DOHH2 (cell line): ENCODE data around the gene DISC1.

ENCODE experiments used
- H3F3A ChIP-seq: fragments of 200-600 bp; sonication (generic), shearing (Covaris generic); 2 replicates; pipeline ENCODE4 v1.6.0; 2016; ENCODE audit warnings: antibody characterized with exemption, mild to moderate bottlenecking; ENCODE audit not compliant: control insufficient read depth, insufficient read depth
- H3K27ac ChIP-seq: fragments of 200-600 bp; sonication (generic); 2 replicates; pipeline ENCODE4 v1.5.1; 2014; ENCODE audit warnings: low read depth, mild to moderate bottlenecking, low read length, moderate library complexity
- H3K27me3 ChIP-seq: fragments of 200-600 bp; sonication (generic); 2 replicates; pipeline ENCODE4 v1.6.1; 2014; ENCODE audit warnings: mild to moderate bottlenecking, low read length, mixed read lengths; ENCODE audit not compliant: control insufficient read depth
- H3K36me3 ChIP-seq: fragments of 200-600 bp; sonication (generic); 2 replicates; pipeline ENCODE4 v1.6.1; 2014; ENCODE audit warnings: mild to moderate bottlenecking, low read length, moderate library complexity, mixed read lengths; ENCODE audit not compliant: control insufficient read depth
- H3K4me1 ChIP-seq: fragments of 200-600 bp; sonication (generic); 2 replicates; pipeline ENCODE4 v1.6.1; 2014; ENCODE audit warnings: mild to moderate bottlenecking, low read length, mixed read lengths; ENCODE audit not compliant: control insufficient read depth
- H3K4me2 ChIP-seq: fragments of 200-600 bp; sonication (generic); 2 replicates; pipeline ENCODE4 v1.6.0; 2014; ENCODE audit warnings: mild to moderate bottlenecking, low read length, moderate library complexity
- H3K4me3 ChIP-seq: fragments of 200-600 bp; sonication (generic); 2 replicates; pipeline ENCODE4 v1.5.1; 2014; ENCODE audit warnings: mild to moderate bottlenecking, low read length, mixed read lengths
- H3K79me2 ChIP-seq: fragments of 200-600 bp; sonication (generic); 2 replicates; pipeline ENCODE4 v1.6.1; 2014; ENCODE audit warnings: mild to moderate bottlenecking, low read length, mixed read lengths; ENCODE audit not compliant: control insufficient read depth
- H3K9me2 ChIP-seq: fragments of 200-600 bp; sonication (generic); replicated peaks from 2 replicates; pipeline ENCODE4 v1.6.1; 2014; ENCODE audit warnings: mild to moderate bottlenecking, low read length, mixed read lengths; ENCODE audit not compliant: control insufficient read depth
- H3K9me3 ChIP-seq: fragments of 200-600 bp; sonication (generic); 2 replicates; pipeline ENCODE4 v1.6.1; 2014; ENCODE audit warnings: antibody characterized with exemption, low read length, mixed read lengths; ENCODE audit not compliant: control insufficient read depth, insufficient read depth
- H4K20me1 ChIP-seq: fragments of 200-600 bp; sonication (generic); 2 replicates; pipeline ENCODE4 v1.6.0; 2014; ENCODE audit warnings: low read depth, mild to moderate bottlenecking, antibody characterized with exemption, low read length, moderate library complexity; ENCODE audit not compliant: control insufficient read depth, insufficient read depth
- EZH2phosphoT487 ChIP-seq: fragments of 200-600 bp; sonication (generic); IDR thresholded peaks from 2 replicates; pipeline ENCODE4 v1.6.1; 2017; ENCODE audit warnings: borderline replicate concordance, mild to moderate bottlenecking, antibody characterized with exemption, low read length, moderate library complexity, mixed read lengths
- TF ChIP-seq, protein P1 (sequence below): fragments of 200-600 bp; sonication (generic); IDR thresholded peaks from one replicate; pipeline ENCODE4 v1.5.1; 2014; ENCODE audit warnings: antibody characterized with exemption, mild to moderate bottlenecking, low read depth, low read length; ENCODE audit not compliant: poor library complexity, severe bottlenecking

DISC1 gene

DNA sequence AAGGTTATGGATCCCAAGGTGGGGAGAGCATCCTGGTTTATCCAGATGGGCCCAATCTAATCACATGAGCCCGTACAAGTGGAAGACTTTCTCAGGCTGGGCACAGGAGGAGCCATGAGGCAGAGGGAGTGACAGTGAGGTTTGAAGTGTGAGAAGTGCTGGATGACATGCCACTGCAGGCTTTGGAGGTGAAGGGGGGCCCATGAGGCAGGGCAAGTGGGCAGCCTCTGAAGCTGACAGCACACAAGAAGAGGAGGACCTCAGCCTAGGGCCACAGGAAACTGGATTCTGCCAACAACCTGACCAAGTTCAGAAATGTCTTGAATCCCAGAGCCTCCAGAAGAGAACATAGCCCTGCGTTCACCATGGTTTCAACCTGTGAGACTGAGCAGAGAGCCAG lies 311.6 kb downstream of the DISC1 start:
- Histone ChIP-seq H3K36me3 (no peaks in the 10 kb centered on the region), H4K20me1 (no peaks in the 10 kb centered on the region), H3K9me3 (no peaks in the 10 kb centered on the region), H3F3A (no peaks in the 10 kb centered on the region), H3K27ac (no peak overlapping the region), H3K79me2 (no peaks in the 10 kb centered on the region), H3K4me1 (no peaks in the 10 kb centered on the region), H3K4me2 (no peak overlapping the region), H3K9me2 (no peaks in the 10 kb centered on the region), H3K4me3 (no peak overlapping the region), H3K27me3 (no peaks in the 10 kb centered on the region)
- TF ChIP-seq EZH2phosphoT487, result no peak
- TF ChIP-seq, protein P1, sequence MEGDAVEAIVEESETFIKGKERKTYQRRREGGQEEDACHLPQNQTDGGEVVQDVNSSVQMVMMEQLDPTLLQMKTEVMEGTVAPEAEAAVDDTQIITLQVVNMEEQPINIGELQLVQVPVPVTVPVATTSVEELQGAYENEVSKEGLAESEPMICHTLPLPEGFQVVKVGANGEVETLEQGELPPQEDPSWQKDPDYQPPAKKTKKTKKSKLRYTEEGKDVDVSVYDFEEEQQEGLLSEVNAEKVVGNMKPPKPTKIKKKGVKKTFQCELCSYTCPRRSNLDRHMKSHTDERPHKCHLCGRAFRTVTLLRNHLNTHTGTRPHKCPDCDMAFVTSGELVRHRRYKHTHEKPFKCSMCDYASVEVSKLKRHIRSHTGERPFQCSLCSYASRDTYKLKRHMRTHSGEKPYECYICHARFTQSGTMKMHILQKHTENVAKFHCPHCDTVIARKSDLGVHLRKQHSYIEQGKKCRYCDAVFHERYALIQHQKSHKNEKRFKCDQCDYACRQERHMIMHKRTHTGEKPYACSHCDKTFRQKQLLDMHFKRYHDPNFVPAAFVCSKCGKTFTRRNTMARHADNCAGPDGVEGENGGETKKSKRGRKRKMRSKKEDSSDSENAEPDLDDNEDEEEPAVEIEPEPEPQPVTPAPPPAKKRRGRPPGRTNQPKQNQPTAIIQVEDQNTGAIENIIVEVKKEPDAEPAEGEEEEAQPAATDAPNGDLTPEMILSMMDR, result no peak

DNA sequence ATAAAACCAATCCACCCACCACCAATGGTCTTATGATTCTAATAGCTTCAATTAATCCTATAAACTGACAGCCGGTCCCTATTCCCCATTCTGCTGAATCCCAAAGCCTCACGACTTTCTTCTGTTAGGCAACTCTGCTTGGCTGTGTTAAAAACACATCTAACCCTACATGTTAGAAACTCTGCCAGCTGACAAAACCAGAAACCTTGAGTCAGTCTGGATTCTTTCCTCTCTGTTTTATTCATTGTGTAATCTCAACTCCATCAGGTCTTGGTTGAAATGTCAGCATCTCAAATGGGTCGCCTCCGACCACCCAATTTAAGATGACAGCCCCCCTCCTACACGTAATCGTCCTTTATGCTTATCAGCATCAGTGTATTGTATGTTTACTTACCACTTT lies 312.1 kb downstream of the DISC1 start:
- Histone ChIP-seq H3F3A (no peaks in the 10 kb centered on the region), H3K27me3 (no peaks in the 10 kb centered on the region), H3K27ac (no peak overlapping the region), H3K9me2 (no peaks in the 10 kb centered on the region), H3K9me3 (no peaks in the 10 kb centered on the region), H3K4me1 (no peaks in the 10 kb centered on the region), H3K79me2 (no peaks in the 10 kb centered on the region), H3K4me2 (no peak overlapping the region), H3K4me3 (no peak overlapping the region), H4K20me1 (no peaks in the 10 kb centered on the region), H3K36me3 (no peaks in the 10 kb centered on the region)
- no peak for TF ChIP-seq EZH2phosphoT487
- TF ChIP-seq, protein P1, result no peak

GRCh38 chr1:231939118-231939517 lies 312.5 kb downstream of the DISC1 start:
- no peaks in the 10 kb centered on the region for H3K4me1 ChIP-seq
- no peak overlapping the region for H3K4me2 ChIP-seq
- H4K20me1 ChIP-seq, result no peaks in the 10 kb centered on the region
- H3F3A ChIP-seq, result no peaks in the 10 kb centered on the region
- no peak overlapping the region for H3K27ac ChIP-seq
- no peaks in the 10 kb centered on the region for H3K79me2 ChIP-seq
- no peaks in the 10 kb centered on the region for H3K9me3 ChIP-seq
- TF ChIP-seq, protein P1, result no peak
- no peak for TF ChIP-seq EZH2phosphoT487
- H3K27me3 ChIP-seq, result no peaks in the 10 kb centered on the region
- no peaks in the 10 kb centered on the region for H3K36me3 ChIP-seq
- no peaks in the 10 kb centered on the region for H3K9me2 ChIP-seq
- H3K4me3 ChIP-seq, result no peak overlapping the region

DNA sequence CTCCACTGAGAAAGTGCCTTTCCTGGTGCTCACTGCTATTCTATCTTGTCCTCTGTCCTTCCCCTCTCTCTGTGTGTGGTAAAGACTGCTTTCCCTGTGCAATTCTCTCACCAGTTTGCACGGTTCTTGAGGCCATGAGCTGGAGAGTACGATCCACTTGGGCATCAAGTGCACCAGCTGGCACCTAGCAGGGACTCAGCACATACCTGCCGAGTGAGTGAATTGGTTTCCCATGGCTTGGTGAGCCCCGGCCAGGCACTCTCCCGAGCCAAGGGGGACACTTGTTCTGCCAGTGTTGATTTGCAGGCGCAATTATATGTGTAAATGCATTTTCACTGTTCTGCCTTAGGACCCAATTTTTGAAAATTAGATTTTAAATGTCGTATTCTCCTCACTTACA lies 313.5 kb downstream of the DISC1 start:
- Histone ChIP-seq H3K27ac (no peak overlapping the region), H3F3A (no peaks in the 10 kb centered on the region), H3K36me3 (no peaks in the 10 kb centered on the region), H3K4me2 (no peak overlapping the region), H3K4me3 (no peak overlapping the region), H4K20me1 (no peaks in the 10 kb centered on the region), H3K9me3 (no peaks in the 10 kb centered on the region), H3K27me3 (no peaks in the 10 kb centered on the region), H3K4me1 (no peaks in the 10 kb centered on the region), H3K79me2 (no peaks in the 10 kb centered on the region), H3K9me2 (no peaks in the 10 kb centered on the region)
- TF ChIP-seq EZH2phosphoT487, result no peak
- TF ChIP-seq, protein P1, result no peak
